UCSD-AML1 (cell line): ENCODE results near the gene PDE11A.
"Not testable (repeated sequence)": the region's sequence is repeated elsewhere in the genome, so short reads cannot be mapped to it uniquely, and the experiment has no call there.

Experiments
- DNase-seq: peaks from one replicate; lab custom pipeline; 2025; ENCODE audit not compliant: unreplicated experiment; lab: John Stamatoyannopoulos, UW

PDE11A gene

GRCh38 chr2:177828557-177828956 is 244.0 kb downstream of the PDE11A start:
- no peak for DNase-seq

DNA sequence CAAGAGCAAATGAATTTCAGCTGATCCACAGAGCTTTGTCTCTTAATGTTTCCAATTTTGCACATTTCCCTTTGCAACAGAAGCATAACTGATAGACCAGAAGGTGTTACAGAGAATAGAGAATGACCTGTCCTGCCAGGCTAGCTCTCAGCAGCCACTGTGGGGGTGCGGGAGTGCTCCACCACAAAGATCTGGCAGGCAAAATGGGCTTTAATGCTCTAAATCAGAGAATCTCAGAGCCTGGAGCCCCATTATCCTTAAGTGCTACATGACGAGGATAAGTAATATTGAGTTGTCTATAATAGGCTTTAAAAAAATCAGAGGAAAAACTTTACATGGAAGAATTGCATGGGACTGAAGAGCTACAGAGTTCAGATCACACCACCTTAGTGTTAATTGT is 245.7 kb downstream of the PDE11A start:
- no peak for DNase-seq

DNA sequence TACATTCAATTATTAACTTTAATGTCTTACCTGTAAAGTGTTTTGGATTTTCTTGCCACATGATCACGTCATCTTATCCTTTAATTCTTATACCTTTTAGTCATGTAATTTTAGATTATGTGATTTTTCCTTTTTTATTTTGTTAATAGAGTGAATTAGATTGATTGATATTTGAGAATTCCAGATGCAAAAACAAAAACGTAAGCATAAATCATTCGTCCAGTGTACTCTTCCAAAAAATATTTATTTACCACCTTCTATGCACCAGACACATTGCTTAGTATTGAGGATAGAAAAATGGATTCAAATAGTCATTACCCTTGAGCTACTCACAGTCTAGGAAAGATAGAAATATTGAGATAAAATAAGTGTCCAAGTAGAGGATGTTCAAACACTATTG is 249.6 kb downstream of the PDE11A start:
- DNase-seq = no peak

- DNase-seq = no peak
Measured at GRCh38 chr2:177818412-177818811, 254.2 kb downstream of the PDE11A start.

GRCh38 chr2:177817300-177817699 is 255.3 kb downstream of the PDE11A start:
- no peak for DNase-seq

DNA sequence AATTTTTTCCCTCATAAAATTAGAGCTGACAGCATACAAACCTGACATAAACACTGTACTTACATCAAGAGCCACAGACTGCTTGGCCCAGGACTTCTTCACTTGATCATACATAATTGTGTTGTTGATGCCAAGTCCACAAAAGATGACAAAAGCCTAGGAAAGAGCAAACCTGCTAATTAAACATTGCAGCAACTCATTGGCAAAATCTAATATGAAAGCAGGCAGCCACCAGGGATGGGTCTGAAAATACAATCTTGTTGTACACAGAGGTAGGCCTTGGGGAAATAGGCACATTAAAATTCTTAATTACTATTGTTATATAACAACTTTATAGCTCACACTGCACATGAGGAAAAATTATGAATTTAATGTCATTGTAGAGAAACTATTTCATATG is 255.8 kb downstream of the PDE11A start:
- no peak for DNase-seq

- no peak for DNase-seq
Measured at GRCh38 chr2:177812713-177813396, 259.7 kb downstream of the PDE11A start.

DNA sequence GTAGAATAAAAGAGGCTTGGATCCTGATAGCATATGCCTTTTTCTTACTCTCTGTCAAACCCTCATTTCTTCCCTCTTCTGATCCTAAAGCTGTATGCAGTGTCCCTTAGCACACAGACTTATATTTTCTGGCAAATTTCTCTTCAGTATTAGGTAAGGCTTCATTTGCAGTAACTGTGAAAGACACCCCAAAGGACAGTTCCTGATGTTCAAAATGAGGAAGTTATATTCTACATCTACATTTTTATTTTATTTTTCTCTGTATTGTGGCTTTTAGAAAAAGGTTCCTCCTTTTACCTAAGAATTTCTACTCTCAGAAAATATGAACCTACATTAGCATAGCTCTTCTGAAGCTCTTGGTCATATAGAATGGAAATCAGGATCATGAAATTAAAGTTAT is 261.7 kb downstream of the PDE11A start:
- no peak for DNase-seq

DNA sequence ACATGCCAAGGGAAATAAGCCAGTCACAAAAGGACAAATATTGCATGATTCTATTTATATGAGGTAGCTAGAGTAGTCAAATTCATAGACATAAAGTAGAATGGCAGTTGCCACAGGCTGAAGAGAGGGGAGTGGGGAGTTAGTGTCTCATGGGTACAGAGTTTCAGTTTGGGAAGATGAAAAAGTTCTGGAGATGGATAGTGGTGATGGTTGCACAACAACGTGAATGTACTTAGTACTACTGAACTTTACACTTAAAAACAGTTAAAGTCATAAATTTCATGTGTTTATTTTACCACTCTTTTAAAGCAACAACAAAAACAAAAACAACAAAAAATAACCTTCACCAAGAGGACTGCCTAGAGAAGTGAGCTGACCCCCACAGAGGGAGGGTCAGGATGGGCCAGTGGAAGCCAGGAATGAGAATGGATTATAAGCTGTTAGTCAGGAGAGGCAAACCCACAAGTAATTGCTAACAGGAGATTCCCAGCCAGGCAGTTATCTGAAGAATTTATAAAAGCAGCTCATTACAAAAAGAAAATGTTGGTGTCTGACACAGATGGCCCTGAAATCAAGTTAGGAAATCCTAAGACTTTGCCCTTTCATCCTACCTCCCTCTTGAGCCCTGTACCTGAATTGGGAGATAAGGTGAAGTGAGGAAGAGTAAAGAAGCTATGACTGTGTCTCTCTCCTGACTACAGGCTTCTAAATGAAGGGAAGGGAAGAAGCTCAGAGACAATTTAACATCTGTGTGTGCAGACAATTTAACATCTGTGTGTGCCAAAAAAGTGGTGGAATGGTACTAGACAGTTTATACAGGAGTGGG is 263.4 kb downstream of the PDE11A start:
- no peak for DNase-seq

DNA sequence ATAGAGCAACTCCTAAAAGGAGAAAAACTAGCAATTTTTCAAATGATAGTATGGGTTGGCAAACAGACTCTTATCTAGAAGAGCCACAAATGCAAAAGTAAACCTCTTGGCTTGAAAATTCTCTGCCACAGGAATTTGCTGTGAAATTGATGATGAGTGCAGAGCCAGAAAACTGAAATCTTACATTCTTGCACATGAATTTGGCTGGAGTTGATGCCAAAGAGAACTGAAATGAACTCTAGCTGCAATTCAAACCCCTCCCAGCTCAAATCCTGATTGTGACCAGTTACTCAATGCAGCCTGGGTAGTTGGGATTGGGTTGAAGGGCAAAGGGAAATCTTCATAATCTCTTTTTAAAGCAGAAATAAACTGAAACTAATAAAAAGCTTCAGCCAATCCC is 266.6 kb downstream of the PDE11A start:
- DNase-seq = no peak

GRCh38 chr2:177799531-177799930 is 273.0 kb downstream of the PDE11A start:
- DNase-seq = no peak

DNA sequence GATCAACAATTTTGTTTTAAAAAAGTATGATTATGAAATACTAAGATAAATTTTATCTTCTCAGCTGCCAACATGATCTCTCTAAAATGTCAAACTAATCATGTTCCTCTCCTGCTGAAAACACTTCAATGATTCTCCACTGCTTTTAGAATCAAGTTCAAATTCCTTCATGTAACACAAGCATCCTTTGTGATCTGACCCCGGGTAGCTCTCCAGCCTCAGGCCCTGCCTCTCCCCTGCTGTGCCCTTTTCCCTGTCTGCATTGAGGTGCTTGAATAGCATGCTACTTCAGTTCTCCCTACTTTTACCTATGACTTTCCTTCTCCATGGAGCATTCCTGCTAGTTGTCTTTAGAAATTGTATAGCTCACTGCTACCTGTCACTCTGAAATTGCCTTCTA is 274.8 kb downstream of the PDE11A start:
- DNase-seq = no peak

DNA sequence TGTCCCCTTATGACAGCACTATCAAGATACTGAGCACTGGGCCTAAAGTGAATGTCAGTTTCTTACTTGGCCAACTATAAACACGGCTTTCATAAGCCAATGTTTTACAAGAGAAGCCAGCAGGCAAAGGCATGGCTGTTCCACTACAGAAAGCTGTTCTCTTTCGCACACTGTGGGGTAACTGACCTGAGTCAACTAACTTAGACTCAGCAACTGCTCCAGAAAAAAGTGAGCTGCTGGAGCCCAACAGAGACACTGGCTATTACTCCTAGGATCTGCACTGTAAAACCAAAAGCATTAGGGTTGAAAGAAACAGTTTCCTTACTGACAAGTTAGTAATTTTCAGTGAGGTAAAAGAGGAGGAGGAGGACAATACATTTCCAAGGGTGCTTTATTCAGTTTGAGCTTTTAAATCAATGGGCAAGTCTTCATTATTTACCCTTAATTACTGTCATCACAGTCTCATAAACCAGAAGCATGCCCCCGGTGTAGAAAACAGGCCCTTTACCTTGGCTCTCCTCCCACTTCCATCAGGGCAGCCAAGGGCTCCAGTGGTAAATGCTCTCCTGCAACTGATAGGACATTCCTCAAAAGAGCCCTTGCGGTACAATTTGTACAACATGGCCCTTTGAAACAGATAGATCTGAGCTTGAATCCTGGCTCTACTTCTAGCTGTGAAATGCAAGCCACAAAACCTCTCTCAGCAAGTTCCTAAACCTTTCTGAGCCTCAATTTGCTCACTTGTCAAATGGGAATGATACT is 275.7 kb downstream of the PDE11A start:
- no peak for DNase-seq

GRCh38 chr2:177796011-177796410 is 276.6 kb downstream of the PDE11A start:
- no peak for DNase-seq

DNA sequence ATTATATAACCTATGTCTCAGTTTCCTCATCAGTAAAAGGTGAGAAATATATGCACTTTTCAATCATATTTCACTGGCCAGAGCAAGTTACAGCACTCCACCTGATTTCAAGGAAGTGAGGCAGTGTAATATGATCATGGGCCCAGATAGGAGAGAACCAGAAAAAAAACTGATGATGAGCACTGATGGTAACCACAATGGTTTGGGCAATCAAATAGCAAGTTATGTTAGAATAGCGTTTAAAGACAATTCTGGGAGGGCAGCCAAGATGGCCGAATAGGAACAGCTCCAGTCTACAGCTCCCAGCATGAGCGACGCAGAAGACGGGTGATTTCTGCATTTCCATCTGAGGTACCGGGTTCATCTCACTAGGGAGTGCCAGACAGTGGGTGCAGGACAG is 287.4 kb downstream of the PDE11A start:
- not testable (repeated sequence) for DNase-seq

DNA sequence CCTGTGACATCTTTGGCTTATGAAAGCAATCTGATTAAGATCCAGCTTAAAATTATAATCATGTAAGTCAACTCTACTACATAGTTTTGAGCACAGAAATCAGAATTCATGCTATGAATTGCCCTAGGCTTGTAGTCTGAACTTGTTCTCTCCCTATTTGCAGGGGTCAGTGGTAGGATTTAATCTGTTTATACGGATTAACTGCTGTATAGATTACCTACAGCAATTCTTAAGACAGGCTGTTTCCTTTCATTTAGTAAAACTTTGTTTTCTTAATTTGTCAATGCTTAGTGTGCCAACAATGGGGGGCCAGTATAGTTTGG is 287.9 kb downstream of the PDE11A start:
- DNase-seq = no peak

DNA sequence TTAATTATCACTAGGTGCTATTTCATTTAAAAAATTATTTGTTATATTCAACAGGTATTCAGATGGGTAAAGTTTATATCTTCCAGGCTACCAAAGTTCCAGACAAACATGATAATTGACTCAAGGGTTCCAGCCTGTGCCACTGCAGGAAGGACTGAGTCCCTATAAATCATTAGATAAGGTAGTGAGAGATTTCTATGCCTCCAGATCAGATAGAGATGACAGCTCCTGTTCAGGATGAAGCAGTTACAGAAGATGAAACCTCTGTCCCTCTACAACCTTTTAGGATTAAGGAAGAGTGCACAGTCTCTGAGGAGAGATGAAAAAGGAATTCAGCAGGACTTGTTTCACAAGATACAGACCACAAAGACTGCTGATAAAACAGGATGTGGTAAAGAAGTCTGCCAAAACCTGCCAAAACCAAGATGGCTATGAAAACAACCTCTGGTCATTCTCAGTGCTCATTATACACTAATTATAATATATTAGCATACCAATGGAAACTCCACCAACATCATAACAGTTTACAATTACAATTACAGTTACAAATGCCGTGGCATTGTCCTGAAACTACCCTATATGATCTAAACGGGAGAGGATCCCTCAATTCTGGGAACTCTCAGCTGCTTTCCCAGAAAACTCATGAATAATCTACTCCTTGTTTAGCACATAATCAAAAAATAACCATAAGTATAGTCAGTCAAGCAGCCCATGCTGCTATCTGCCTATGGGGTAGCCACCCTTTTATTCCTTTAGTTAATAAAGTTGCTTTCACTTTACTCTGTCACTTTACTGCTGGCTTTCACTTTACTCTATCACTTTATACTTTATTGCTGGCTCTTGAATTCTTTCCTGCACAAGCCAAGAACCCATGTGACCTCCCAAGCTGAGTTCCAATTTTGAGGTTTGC is 288.5 kb downstream of the PDE11A start:
- no peak for DNase-seq

- DNase-seq = no peak
Measured at GRCh38 chr2:177783091-177783490, 289.5 kb downstream of the PDE11A start.

GRCh38 chr2:177782613-177783012 is 290.0 kb downstream of the PDE11A start:
- no peak for DNase-seq

- no peak for DNase-seq
Measured at GRCh38 chr2:177778472-177778871, 294.1 kb downstream of the PDE11A start.

DNA sequence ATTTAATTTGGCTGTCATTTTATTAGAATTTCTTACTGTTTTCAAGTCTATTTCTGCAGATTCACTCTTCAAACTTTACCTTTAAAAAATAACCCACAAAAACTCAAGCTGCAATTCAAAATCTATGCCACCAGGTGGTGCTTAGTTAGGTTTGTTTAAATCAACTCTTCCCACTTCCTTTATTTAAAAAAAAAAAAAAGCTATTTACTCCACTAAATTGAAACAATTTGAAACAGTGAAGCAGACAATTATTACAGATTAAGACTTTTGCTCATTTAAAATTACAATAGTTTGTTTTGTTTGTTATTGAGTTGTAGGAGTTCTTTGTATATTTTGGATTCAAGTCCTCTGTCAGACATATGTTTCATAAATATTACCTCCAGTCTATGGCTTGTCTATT is 300.0 kb downstream of the PDE11A start:
- DNase-seq = no peak
